ENCODE measurements around the gene SLC12A7.
"Not testable (repeated sequence)": the region's sequence is repeated elsewhere in the genome, so short reads cannot be mapped to it uniquely, and the experiment has no call there.

The SLC12A7 gene

DNA sequence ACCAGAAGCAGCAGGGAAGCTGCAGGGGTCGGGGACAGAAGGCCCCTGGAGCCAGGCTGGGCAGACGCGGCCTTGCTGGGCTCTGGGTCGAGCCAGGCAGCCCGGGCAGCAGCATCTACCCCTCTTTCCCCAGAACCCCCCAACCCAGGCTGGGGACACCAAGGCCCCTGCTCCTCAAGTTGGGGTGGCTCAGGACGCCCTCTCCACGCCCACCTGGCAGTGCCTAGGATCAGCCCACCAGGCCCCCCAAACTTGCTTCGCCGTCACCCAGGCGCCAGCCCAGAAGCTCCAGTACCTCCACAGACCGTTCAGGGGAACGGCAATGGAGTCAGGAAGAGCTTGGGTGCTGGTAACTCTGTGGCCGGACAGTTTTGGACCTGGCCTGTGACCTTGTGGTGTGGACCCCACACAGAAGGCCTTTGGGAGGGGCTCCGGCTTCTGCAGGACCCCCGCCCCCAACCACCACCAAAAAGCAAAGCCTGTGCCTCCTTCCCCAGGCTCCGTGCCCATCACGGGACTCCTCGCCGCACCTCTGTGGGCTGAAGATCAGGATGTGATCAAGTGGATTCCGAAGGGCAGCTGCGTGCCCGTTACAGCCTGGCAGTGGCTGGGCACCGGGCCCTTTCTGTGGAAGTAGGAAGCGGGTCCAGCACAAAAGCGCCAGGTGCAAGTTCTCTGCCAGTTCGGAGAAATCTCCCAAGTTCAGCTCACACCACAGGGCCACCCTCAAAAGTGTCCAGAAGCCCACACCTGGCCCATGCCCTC lies 2.1 kb downstream of the SLC12A7 start:
- DNase-seq (ENCODE audit: low read depth) = no peak

DNA sequence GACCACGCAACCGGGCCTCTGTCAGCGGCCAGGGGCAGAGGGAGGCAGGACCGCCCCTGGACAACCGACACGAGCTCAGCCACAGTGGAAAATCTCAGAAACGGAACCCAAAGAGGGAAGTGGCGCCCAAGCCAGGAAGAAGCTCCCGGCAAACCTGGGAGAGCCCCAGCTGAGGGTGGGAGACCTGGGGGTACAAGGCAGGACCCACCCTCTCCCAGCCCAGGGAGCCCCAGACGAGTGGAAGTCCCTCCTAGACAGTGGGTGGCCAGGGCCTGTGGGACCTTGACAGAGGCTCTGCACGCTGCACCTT lies 3.0 kb downstream of the SLC12A7 start:
- no peak for DNase-seq (ENCODE audit: low read depth)

DNA sequence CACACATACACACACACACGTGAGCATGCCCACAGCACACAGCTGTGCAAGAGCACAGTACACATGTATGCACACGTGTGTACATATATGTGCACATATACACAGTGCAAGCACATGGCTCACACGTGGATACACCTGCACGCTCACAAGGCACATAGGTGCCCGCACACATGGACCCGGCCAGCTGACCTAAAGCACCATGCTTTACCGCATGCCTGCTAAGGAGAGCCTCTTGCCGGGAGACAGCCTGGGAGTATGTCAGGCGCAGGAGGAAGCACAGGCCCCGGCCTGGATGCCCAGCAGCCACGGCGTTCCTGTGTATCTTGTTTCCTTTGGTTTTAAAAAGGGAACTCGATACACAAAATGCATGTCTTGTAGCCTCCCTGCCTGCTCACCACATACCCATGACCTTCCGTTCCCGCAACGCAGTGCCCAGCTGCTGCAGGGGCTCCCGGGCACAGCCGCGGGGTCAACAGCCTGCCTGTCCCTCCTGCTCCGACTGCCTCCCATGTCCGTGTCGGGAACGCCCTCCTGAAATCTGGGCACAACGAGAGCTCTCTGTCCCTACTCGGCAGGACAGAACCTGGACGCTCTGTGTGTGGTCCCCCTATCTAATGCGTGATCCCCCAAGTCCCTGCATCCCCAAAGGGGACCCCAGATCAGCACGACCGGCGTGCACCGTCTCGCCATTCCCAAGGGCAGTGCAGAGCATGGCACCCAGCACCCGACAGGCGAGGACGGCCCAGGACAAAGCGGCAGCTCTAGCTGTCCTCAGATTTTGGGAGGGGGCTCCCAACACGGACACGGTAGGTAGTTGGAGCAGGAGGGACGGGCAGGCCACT lies 3.6 kb downstream of the SLC12A7 start:
- DNase-seq (ENCODE audit: low read depth) = no peak

DNA sequence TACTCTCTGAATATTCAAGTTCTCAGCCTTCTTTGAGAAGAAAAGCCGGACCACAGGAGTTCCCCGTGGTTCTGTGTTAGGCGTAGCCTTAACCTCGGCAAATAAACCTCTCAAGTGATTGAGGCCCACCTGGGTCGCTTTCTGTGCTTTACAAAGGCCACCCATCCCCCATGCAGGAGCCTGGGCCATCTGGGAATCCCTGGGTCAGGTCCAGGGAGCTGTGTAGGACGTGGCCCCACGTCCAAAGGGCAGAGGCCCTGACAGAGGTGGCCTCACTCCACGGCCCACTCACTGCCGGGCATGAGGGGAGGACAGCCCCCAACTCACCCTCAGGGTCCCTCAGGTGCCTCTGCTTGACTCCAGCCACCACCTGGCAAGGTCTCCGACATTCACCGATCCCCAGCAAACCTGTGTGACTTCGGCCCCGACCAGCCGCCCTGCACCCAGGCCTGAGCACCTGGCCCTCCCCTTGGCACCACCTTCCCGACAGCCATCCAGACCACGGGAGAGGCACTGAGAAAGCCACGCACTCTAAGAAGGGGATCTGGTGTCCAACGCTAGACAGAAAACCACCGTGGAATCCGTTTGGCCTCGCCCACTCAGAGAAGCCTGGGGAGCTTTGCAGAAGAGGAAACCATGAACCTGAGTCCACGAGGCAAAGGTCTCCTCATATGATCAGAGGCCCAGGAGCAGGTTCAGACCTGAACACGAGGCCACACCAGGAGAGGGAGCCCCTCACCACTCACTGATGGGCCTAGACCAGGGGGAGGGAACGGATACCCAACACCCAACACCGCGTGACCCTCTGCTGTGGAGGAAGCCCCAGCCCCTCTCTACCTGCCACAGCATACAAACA lies 4.5 kb downstream of the SLC12A7 start:
- DNase-seq (ENCODE audit: low read depth) = no peak

DNA sequence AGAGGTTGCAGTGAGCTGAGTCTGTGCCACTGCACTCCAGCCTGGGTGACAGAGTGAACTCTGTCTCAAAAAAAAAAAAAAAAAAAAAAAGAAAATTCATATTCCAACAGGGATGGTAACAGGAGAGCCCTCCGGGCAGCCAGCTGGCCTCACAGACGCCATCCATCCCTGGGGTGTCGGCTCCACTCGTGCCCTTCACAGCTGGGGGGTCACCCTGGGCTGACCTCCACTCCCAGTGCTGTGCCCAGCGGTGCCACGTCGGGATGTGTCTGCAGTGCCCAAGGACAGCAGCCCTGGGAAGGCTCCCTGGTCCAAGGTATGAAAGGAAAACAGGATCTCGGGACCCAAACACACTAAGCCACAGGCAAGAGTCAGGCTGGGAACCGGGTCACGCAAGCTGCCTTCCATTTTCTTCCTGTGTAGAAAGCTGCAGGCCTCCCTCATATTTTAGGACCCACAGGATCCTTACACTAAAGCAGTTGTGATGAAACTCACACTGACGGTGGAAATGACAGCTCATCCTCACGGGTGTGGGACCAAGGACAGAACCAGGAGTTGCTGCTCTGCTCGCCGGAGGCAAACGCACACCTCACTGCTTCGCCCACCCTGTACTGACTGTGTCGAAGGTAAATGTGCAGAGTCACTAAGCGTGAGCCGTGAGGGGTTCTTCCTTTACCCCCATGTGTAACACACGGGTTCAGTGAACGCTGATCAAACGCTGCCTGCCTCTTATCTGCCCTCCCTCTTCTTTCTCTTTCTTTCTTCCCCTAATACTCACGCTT lies 5.3 kb downstream of the SLC12A7 start:
- DNase-seq (ENCODE audit: low read depth) = no peak

DNA sequence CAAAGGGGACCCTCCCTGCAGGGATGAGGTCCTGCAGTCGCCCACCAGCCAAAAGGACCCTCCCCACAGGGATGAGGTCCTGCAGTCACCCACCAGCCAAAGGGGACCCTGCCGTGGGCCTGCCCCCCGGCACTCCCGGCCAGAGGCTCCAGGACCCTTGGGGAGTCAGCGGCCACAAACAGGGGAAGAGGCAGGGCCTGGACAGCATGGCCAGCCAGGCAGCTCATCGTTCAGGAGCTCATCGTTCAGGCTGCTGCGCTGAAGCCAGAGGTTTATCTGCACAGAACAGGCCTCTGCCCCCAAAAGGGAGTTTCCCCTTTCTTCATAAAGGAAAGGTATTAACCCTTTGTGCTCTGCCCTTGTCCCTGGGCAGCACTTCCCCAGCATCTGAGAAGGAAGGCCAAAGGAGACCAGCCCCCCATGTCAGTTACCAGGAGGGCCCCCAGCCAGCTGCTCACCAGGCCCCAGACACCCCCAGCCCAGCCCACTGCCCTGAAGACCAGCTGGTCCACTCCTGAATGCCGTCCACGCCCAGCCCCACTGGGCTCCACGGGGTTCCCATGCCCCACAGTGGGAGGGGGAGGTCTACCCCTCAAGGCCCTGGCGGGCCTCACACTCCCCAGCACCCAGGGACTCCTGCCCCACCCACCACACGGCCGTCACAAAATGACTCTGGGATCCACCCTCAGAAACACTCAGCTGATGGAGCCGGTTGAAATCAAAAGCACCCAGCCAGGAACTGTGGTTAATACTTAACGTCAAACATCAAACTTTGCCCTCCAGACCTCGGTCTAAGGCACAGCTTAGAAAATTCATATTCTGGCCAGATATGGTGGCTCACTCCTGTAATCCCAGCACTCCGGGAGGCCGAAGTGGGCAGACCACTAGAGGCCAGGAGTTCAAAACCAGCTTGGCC lies 6.3 kb downstream of the SLC12A7 start:
- peak; percentile 24 for DNase-seq (ENCODE audit: low read depth)

DNA sequence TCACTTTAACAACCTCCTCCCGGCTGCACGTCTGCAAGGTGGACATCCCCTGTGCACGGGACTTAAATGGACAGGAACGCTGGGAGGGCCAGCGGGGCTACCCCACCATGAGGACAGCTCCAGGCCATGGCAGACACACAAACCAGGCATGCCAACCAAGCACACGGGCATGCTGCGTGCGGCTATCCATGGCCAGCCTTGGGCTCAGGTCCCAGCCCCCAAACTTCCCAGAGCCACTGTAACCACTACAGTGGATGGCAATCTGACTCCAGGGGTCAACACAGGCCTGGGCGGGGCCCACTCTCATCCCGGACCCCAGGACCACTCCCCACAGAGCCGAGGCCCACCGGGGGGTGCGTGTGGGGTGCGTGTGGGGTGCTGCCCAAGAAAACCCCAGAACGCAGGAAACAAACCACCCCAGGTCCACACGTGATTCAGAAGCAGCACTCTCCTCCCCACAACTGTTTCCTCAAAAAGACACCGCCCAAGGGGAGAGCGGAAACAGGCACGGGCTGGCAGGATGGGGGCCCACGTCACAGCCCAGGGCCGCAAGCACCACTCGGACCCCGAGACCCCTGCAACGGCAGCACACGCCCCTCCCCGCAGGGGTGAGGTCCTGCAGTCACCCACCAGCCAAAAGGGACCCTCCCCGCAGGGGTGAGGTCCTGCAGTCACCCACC lies 7.4 kb downstream of the SLC12A7 start:
- DNase-seq (ENCODE audit: low read depth) = no peak

DNA sequence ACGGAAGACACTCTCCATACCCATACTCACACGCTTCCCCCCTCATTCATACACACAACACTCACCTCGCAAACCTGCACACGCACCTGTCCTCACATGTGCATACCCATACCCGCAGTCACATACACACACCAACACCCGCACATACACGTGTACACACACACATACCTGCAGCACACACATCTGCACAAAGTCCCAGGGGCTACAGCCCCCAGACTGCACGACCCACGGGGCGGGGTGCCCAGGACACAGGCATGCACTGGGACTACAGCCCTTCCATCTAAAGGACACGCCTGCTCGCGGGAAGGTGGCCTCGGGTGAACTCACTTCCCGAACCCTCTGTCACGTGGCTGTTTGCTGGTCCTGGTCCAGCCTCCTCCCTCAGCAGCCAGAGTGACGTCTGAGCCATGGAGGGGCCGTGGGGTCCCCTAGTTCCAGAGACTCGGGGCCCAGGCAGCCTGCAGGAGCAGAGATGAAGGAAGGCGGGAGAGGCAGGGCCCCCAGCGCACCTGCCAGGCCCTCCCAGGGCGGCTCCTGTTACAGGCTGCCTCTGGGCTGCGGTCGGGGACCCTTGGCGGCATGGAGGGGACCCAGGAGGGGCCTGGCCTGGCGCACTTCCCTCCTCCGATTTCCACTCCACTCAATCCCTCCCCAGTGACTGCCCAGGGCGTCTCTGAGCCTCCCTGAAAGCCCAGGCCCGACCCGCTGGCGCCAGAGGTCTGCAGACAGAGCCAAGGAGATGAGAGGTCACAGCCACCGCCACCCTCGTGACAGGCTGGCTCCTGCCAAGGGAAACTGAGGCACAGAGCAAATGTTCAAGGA lies 8.1 kb downstream of the SLC12A7 start:
- no peak for DNase-seq (ENCODE audit: low read depth)

DNA sequence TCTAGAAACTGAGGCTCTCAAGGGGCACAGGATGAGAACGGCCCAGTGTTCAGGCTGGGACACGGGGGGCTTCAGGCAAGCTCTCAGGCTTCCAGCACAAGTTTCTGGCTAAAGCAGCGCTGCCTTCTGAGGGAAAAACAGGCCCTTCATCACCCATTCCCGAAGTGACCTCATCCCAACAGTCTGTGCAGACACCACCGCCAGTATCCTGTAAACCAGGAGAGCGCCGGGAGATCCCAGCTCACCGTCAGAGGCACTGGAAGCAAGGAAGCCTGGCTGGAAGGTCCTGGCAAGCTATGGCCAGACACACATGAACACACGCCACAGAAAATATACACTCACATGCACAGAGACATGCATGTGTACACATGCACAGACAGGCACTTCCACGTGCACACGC lies 8.8 kb downstream of the SLC12A7 start:
- DNase-seq (ENCODE audit: low read depth) = no peak

DNA sequence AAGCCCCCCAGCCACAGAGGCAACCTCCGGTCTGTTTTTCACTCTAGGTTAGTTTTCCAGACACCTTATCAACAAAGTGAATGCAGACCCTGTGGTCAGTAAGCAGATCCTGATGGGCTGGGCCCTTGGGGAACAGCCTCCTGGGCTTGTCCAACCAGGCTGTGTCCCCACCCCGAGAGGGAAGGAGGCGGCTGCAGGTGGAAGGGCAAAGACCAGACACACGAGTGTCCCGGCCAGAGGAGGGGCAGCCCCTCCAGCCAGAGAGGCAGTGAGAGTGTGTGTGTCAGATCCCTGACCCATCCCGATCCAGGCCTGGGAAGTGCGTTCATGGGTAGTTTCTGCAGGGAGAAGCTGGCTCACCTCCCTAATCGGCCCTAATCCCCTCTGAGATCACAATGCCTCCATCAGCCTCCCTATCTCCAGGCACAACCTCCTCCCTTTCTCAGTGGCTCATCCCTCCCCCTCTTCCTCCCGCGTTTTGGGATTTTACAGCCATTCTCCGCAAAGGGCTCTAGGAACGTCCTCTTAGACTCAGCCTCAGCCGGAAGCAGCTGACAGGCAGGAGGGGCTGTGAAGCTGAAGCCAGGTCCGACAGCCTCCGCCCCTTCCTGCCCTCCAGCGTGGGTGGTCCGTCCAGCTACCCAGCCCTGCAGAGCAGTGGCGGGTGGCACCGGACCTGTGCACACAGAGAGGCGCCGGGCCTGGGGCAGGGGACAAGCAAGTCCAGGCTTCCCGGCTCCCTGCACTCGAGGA lies 9.7 kb downstream of the SLC12A7 start:
- DNase-seq (ENCODE audit: low read depth) = no peak

DNA sequence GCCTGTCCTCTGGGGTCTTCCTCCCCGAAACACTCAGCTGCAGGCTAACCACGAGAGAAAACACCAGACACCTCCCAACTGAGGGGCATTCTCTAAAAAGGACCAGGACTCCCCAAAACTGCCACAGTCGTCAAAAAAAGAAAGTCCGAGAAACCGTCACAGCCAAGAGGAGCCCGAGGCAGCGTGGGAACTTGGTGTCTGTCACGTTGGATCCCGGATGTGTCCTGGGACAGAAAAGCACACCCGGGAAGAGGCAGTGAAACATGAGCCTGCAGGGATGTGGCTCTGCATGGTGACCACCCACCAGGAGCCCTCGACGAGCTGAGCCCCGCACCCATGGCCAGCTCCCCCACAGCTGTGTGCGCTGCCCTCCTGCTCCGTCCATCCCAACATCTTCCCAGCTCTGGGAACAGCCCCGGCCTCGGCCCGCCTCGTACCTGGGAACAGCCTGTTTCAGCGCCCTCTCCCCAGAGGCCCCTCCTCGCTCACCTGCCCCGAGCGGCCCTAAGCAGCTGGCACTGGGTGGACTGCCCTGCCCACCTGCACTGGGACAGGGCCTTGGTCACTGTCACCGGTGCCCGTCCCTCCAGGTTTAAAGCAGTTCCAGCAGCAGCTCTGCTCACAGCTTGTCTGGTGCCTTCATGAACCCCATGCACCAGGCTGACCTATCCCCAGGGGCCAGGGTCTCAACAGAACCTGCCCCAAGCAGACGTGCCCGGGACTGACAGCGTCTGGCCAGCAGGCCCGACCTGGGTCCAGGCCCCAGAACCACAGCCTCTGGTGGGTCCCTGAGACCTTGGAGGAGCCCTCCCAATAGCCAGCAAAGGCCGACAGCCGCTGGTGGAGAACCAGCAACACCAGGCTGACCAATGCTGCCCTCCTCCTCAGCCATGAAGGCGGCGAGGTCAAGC lies 10.9 kb downstream of the SLC12A7 start:
- no peak for DNase-seq (ENCODE audit: low read depth)

DNA sequence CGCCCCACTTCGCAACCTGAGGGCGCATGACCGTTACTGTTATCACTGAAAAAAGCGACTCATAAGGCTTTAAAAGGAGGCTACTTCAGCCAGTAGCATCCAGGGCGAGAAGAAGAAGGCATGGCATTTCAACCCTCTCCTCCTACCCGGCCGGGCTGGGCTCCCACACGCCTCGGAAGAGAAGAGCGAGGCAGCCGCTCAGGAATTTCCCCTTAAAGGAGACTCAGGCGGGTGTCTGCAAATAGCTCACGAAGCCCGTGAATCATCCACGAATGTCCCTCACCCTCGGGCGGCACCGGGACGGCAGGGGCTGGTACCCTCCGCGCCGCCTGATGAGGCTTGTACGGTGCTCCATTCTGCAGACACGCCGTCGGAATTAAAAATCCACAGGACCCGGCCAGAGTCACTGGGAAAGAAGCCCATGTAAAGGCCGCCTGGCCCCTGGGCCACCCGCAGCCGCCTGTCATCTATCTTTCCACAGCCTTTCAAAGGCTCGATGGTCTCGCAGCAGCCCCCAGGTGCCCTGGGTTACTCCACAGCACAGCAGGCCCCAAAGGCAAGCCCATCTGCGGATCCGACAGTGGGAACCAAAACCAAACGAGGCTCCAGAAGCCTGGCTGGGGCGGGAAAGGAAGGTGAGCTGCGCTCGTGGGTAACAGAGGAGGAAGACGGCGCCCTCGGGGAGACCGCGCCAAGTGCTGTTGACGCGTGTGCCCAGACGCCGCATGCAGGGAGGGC lies 11.8 kb downstream of the SLC12A7 start:
- DNase-seq (ENCODE audit: low read depth) = no peak

DNA sequence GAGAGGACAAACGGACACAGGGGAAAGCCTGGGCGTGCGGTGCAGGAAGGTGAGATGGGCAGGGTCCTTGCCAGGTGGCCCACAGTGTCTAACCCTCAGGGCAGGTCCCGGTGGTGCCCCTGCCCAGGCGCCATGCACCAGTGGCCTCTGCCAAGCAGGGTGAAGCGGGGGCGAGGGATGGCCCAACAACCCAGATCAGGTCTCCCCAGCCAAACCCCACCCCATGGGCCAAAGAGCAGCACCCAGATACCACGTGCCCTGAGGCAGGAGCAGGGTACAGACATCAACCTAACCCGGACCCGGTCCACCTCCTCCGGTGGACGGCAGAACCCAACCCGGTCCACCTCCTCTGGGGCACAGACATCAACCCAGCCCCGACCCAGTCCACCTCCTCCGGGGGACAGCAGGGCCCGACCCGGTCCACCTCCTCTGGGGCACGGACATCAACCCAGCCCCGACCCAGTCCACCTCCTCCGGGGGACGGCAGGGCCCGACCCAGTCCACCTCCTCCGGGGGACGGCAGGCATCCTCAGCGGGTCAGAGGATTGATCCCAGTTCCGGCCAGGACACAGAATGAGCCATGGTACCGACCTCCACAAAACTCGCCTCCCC lies 12.8 kb downstream of the SLC12A7 start:
- DNase-seq (ENCODE audit: low read depth) = no peak

DNA sequence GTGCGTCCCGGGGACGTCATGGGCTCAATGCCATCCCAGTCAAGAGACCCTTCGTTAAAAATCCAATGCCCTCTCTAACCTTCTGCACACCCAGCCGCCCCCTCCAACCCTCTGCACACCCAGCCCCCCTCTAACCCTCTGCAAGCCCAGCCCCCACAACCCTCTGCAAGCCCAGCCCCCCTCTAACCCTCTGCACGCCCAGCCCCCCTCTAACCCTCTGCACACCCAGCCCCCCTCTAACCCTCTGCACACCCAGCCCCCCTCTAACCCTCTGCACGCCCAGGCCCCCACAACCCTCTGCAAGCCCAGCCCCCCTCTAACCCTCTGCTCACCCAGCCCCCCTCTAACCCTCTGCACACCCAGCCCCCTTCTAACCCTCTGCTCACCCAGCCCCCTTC lies 13.9 kb downstream of the SLC12A7 start:
- not testable (repeated sequence) for DNase-seq (ENCODE audit: low read depth)

DNA sequence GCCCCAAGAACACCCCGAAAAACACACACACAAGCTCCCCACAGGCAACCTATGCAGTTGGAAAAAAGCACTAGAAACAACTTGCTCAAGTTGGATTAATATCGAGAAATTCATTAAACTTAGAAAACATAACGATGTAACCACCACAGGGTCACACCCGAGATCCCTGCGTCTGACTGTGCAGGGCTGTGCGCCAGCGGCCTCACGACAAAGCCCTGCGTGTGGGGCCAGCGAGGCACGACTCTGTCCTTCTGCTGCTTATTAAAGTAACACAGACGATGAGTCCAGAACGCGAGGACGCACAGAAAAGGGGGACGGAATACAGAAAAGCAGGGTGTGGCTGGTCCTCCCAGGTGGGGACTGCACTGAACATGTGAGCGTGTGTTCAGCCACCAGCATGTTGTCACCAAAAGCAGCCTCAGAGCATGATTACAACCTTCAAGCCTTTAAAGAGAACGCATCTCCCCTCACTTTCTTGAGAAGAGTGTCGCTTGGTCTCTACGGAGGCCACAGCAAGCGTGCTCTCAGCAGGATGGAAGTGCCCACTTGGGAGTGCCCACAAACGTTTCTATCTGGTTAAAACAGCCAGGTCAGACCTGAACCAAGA lies 14.4 kb downstream of the SLC12A7 start:
- DNase-seq (ENCODE audit: low read depth) = no peak

DNA sequence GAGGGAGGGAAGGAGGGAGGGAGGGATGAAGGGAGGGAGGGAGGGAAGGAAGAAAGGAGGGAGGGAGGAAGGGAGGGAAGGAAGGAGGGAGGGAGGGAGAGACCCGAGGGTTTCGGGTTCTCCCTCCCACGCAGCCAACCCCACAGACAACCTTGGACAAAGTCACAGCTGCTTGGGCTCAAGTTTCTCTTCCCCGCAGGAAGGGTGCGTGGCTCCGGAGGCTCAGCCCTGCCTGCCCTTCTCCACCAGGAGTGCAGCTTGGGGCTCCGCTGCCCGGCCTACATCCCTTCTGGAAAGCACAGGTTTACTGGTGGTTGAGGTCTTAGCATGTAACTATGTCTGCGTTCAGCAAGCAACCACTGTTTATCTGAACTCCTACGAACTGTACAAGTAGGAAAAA lies 15.0 kb downstream of the SLC12A7 start:
- DNase-seq (ENCODE audit: low read depth) = no peak

Measured in activated T-cell treated with anti-CD3 and anti-CD28 coated beads for 1 hour (primary cell).